ENCODE data around the gene CFAP45. TPM values are rescaled to one million over a fixed set of nuclear protein-coding genes. Genes with fewer than 3 reads are reported as not detected.

The CFAP45 gene
- total and polyA plus RNA-seq, 2 experiments from 2014 or later = not detected

GRCh38 chr1:159934136-159935039, 34.4 kb upstream of the CFAP45 start:
- Histone ChIP-seq H3K9me3 (ENCODE audit: low read depth) (no peaks in the 10 kb centered on the region), H3K36me3 (no peaks in the 10 kb centered on the region), H3K4me1 (ENCODE audit: low read depth) (peaks cover 6% of the 10 kb centered on the region), H3K4me3 (no peak overlapping the region), H3K27ac (no peak overlapping the region), H3K27me3 (no peaks in the 10 kb centered on the region)
- TF ChIP-seq CTCF (IDR thresholded peaks at IDR 0.05; ENCODE audit: low read depth, low read length) = no peak
- DNase-seq (ENCODE audit: low read depth in 1 of 2, low spot score in 1 of 2) = no peak

- Histone ChIP-seq H3K9me3 (ENCODE audit: low read depth) (no peaks in the 10 kb centered on the region), H3K27me3 (no peaks in the 10 kb centered on the region), H3K27ac (no peak overlapping the region), H3K36me3 (no peaks in the 10 kb centered on the region), H3K4me3 (no peak overlapping the region), H3K4me1 (ENCODE audit: low read depth) (peaks cover 6% of the 10 kb centered on the region)
- no peak for TF ChIP-seq CTCF (IDR thresholded peaks at IDR 0.05; ENCODE audit: low read depth, low read length)
- DNase-seq (ENCODE audit: low read depth in 1 of 2, low spot score in 1 of 2) = no peak
These were observed 33.4 kb upstream of the CFAP45 start for GRCh38 chr1:159933347-159933746.

GRCh38 chr1:159932296-159933285, 32.6 kb upstream of the CFAP45 start:
- no peaks in the 10 kb centered on the region for H3K27me3 ChIP-seq
- H3K27ac ChIP-seq = no peak overlapping the region
- H3K36me3 ChIP-seq = no peaks in the 10 kb centered on the region
- H3K4me3 ChIP-seq = no peak overlapping the region
- peaks cover 6% of the 10 kb centered on the region for H3K4me1 ChIP-seq (ENCODE audit: low read depth)
- TF ChIP-seq CTCF (IDR thresholded peaks at IDR 0.05; ENCODE audit: low read depth, low read length) = no peak
- H3K9me3 ChIP-seq (ENCODE audit: low read depth) = no peaks in the 10 kb centered on the region
- no peak for DNase-seq (ENCODE audit: low read depth in 1 of 2, low spot score in 1 of 2)

GRCh38 chr1:159931795-159932173, 31.8 kb upstream of the CFAP45 start:
- peaks cover 1% of the 10 kb centered on the region for H3K4me1 ChIP-seq (ENCODE audit: low read depth)
- no peak for TF ChIP-seq CTCF (IDR thresholded peaks at IDR 0.05; ENCODE audit: low read depth, low read length)
- no peaks in the 10 kb centered on the region for H3K27me3 ChIP-seq
- no peak overlapping the region for H3K27ac ChIP-seq
- no peaks in the 10 kb centered on the region for H3K9me3 ChIP-seq (ENCODE audit: low read depth)
- no peak overlapping the region for H3K4me3 ChIP-seq
- no peak for DNase-seq (ENCODE audit: low read depth in 1 of 2, low spot score in 1 of 2)
- H3K36me3 ChIP-seq = no peaks in the 10 kb centered on the region

- H3K4me1 ChIP-seq (ENCODE audit: low read depth) = no peaks in the 10 kb centered on the region
- H3K27ac ChIP-seq = no peak overlapping the region
- no peaks in the 10 kb centered on the region for H3K27me3 ChIP-seq
- H3K36me3 ChIP-seq = no peaks in the 10 kb centered on the region
- no peaks in the 10 kb centered on the region for H3K9me3 ChIP-seq (ENCODE audit: low read depth)
- no peak for DNase-seq (ENCODE audit: low read depth in 1 of 2, low spot score in 1 of 2)
- no peak overlapping the region for H3K4me3 ChIP-seq
- no peak for TF ChIP-seq CTCF (IDR thresholded peaks at IDR 0.05; ENCODE audit: low read depth, low read length)
These were observed 31.3 kb upstream of the CFAP45 start for GRCh38 chr1:159931101-159931794.
